Right ventricle myocardium superior (tissue), 1 donor: ENCODE results near the gene SETD1A. TPM values are rescaled to one million over a fixed set of nuclear protein-coding genes. Genes with fewer than 3 reads are reported as not detected.

Source experiments
- ATAC-seq: fragments of 200-7000 bp; cut with Tn5 transposase; one replicate; pipeline ENCODE4 v1.9.1; 2020; ENCODE audit warnings: mild to moderate bottlenecking; ENCODE audit not compliant: poor library complexity
- DNase-seq: peaks from one replicate; pipeline ENCODE4 v3.0.0-alpha.2; 2020
- intact Hi-C: fragments of 100-400 bp; cut with DNase I; formaldehyde crosslinking; loops from one replicate; pipeline ENCODE4 v1.11.2; 2022
- total RNA-seq: library from RNA; stranded (reverse); fragmentation: NEBNext Ultra II Directional; extraction: Animal tissue kit (Norgen Biotek cat#: 25700); gene quantifications from one replicate; pipeline ENCODE4 v1.2.1, GENCODE V29; 2021
- donor health status: DM: no; HTN: yes; CAD: no; lungs with severe emphysema.

SETD1A gene
- total RNA-seq, 1 donor from 2014 or later: 6.9 TPM

- peak; percentile 78 for ATAC-seq
- peak; percentile 90 for DNase-seq
- intact Hi-C loops: no loop called here
Observed at GRCh38 chr16:30948667-30949649, 8.6 kb upstream of the SETD1A start, which contains the start of gene ORAI3. ORAI3 (plus strand) TSS chr16:30949068; CDS start chr16:30949290, 222 bp downstream.

GRCh38 chr16:30949650-30950515 lies 7.7 kb upstream of the SETD1A start:
- intact Hi-C loops: no loop called here
- ATAC-seq (peak; percentile 58), DNase-seq (peak; percentile 92)

GRCh38 chr16:30950516-30951065 lies 7.0 kb upstream of the SETD1A start:
- ATAC-seq (no peak), DNase-seq (no peak)
- intact Hi-C loops: no loop called here

GRCh38 chr16:30951193-30951592 lies 6.4 kb upstream of the SETD1A start:
- intact Hi-C loops: no loop called here
- no peak for ATAC-seq
- DNase-seq: no peak

GRCh38 chr16:30951750-30952149 lies 5.8 kb upstream of the SETD1A start:
- ATAC-seq (no peak), DNase-seq (peak; percentile 84)
- intact Hi-C loops: no loop called here

GRCh38 chr16:30953111-30953510 lies 4.4 kb upstream of the SETD1A start:
- intact Hi-C loops: no loop called here
- DNase-seq: no peak
- no peak for ATAC-seq

- peak; percentile 70 for DNase-seq
- no peak for ATAC-seq
- intact Hi-C loops: no loop called here
Observed at GRCh38 chr16:30953511-30954124, 3.9 kb upstream of the SETD1A start.

- no peak for DNase-seq
- ATAC-seq: no peak
- intact Hi-C loops: no loop called here
Observed at GRCh38 chr16:30954993-30955392, 2.6 kb upstream of the SETD1A start.

GRCh38 chr16:30956601-30957455 lies 726 bp upstream of the SETD1A start:
- intact Hi-C loops: no loop called here
- peak; percentile 82 for ATAC-seq
- DNase-seq: peak; percentile 90

GRCh38 chr16:30958175-30959079 lies 873 bp downstream of the SETD1A start:
- DNase-seq: peak; percentile 69
- intact Hi-C loops: no loop called here
- peak; percentile 2 for ATAC-seq

GRCh38 chr16:30961384-30961783 lies 3.8 kb downstream of the SETD1A start:
- no peak for ATAC-seq
- intact Hi-C loops: no loop called here
- DNase-seq: no peak

- no peak for ATAC-seq
- no peak for DNase-seq
- intact Hi-C loops: no loop called here
Observed at GRCh38 chr16:30963925-30964511, 6.5 kb downstream of the SETD1A start.

GRCh38 chr16:30964574-30965226 lies 7.1 kb downstream of the SETD1A start:
- no peak for DNase-seq
- no peak for ATAC-seq
- intact Hi-C loops: no loop called here

GRCh38 chr16:30965436-30965835 lies 7.9 kb downstream of the SETD1A start:
- ATAC-seq: no peak
- no peak for DNase-seq

GRCh38 chr16:30966033-30966619 lies 8.6 kb downstream of the SETD1A start:
- ATAC-seq (peak; percentile 13), DNase-seq (peak; percentile 18)
- intact Hi-C loops: no loop called here

More at GRCh38 chr16:30965436-30965835, 7.9 kb downstream of the SETD1A start:
- intact Hi-C loops: no loop called here

- peak; percentile 8 for DNase-seq
- intact Hi-C loops: no loop called here
- no peak for ATAC-seq
Observed at GRCh38 chr16:30967795-30968194, 10.2 kb downstream of the SETD1A start.
